Heart left ventricle (tissue), 16 donors: ENCODE measurements around the gene NIM1K. TPM values are rescaled to one million over a fixed set of nuclear protein-coding genes. Genes with fewer than 3 reads are reported as not detected.
A peak's percentile ranks its signal among the peaks of the same experiment; 100 is the strongest.
"Not testable (repeated sequence)": the region's sequence is repeated elsewhere in the genome, so short reads cannot be mapped to it uniquely, and the experiment has no call there.

Experiments used
- ATAC-seq, 4 donors: fragments of 200-7000 bp; cut with Tn5 transposase; one replicate each; pipeline ENCODE4 v1.9.1; 2020 to 2022; ENCODE audit warnings: moderate library complexity in 4 of 4, mild to moderate bottlenecking in 3 of 4, moderate number of reproducible peaks in 1 of 4
- DNase-seq, 5 donors: peaks; one replicate each; pipeline ENCODE4 v3.0.0-alpha.2; 2020
- H3K27ac ChIP-seq, 12 donors: fragments of 200-600 bp; sonication (generic) in 4 of 12; one replicate each; pipeline versions ENCODE4 v1.5.0 to v1.8.0; 2016 to 2022; ENCODE audit warnings: mild to moderate bottlenecking in 2 of 12
- H3K27me3 ChIP-seq, 9 donors: fragments of 200-600 bp; sonication (generic) in 2 of 9; one replicate each; pipeline versions ENCODE4 v1.5.1 to v1.8.0; 2016 to 2022; ENCODE audit warnings: mild to moderate bottlenecking in 3 of 9
- H3K36me3 ChIP-seq, 9 donors: fragments of 200-600 bp; sonication (generic) in 2 of 9; one replicate each; pipeline versions ENCODE4 v1.5.0 to v1.8.0; 2018 to 2022; ENCODE audit warnings: mild to moderate bottlenecking in 2 of 9
- H3K4me1 ChIP-seq, 12 donors: fragments of 200-600 bp; sonication (generic) in 4 of 12; one replicate each; pipeline versions ENCODE4 v1.5.0 to v1.8.0; 2016 to 2022; ENCODE audit warnings: mild to moderate bottlenecking in 3 of 12
- H3K4me3 ChIP-seq, 12 donors: fragments of 200-600 bp; sonication (generic) in 4 of 12; one replicate each; pipeline versions ENCODE4 v1.5.0 to v1.8.0; 2017 to 2022; ENCODE audit warnings: mild to moderate bottlenecking in 9 of 12, moderate library complexity in 4 of 12
- H3K9me3 ChIP-seq, 12 donors: fragments of 200-600 bp; sonication (generic) in 4 of 12; one replicate each; pipeline versions ENCODE4 v1.5.0 to v1.8.0; 2016 to 2022; ENCODE audit warnings: mild to moderate bottlenecking in 1 of 12
- POLR2A ChIP-seq, 2 donors: fragments of 450-650 bp; IDR thresholded peaks; one replicate each; pipeline ENCODE4 v1.6.1; 2017; ENCODE audit warnings: antibody characterized with exemption in 2 of 2, mild to moderate bottlenecking in 2 of 2, moderate library complexity in 2 of 2
- WGBS, 4 donors: extraction: QIAGEN DNeasy Blood & Tissue Kit in 2 of 4; methylation state at CpG; one replicate each; pipeline versions ENCODE4 v1.1.5 to v1.1.7; 2013 to 2018; 5-methylcytosine and 5-hydroxymethylcytosine counted together
- intact Hi-C, 10 donors: fragments of 100-400 bp; cut with DNase I; formaldehyde crosslinking; loops; one replicate each; pipeline versions ENCODE4 v1.11.1 to v1.14.2; 2022
- polyA plus RNA-seq, 2 donors: library from polyadenylated mRNA; stranded (reverse); fragments of 200-250 nt; gene quantifications; one replicate each; pipeline ENCODE4 v1.2.3, GENCODE V29; 2013
- total RNA-seq, 9 donors: library from RNA; depleted of rRNA in 2 of 9; stranded (reverse); fragments of >200 nt in 2 of 9; fragmentation: NEBNext Ultra II Directional in 3 of 9; extraction: Animal tissue kit (Norgen Biotek cat#: 25700) in 3 of 9; gene quantifications; one replicate each; pipeline versions ENCODE4 v1.1.0 to v1.2.4, GENCODE V29; 2016 to 2023
- TF ChIP-seq, protein P1 (sequence below), 12 donors: fragments of 200-600 bp; sonication (generic) in 4 of 12; IDR thresholded peaks; one replicate each; pipeline versions ENCODE4 v1.5.0 to v1.8.0; 2018 to 2022; ENCODE audit warnings: antibody characterized with exemption in 12 of 12, mild to moderate bottlenecking in 5 of 12
- donor health status: ischemic (EF 13 %, LVEDD 7.1; RV severe dilation, severe dysfunction).
- donor health status: healthy with polysubstance abuse.
- donor health status: DM: no; HTN: yes; CAD: no.
- donor health status: DM: no; HTN: no; CAD: no.
- donor health status: ischemic (EF 25% LVEDD 6.9; RV normal size, moderate dysfunction).
- donor health status: ischemic (EF 25% LVEDD 5.7; RV mildly dilated, moderate dysfunction).
- donor health status: healthy.
- donor health status: DM: yes; HTN: yes; CAD: no.
- donor health status: ischemic (EF 35%, LVEDD 5.7; RV mildly dilated, moderate dysfunction).
- donor health status: nonischemic (EF 11% LVEDD 7.7; RV severe dilation, severe dysfunction).
- donor health status: DM: yes; HTN: yes; CAD: no.
- donor health status: PGD.
- donor health status: ischemic (EF 29% LVEDD 5.4; RV normal size, mild dysfunction).
- donor health status: nonischemic (EF 23%, LVEDD 6.1; RV moderate dilation, normal function).

Gene NIM1K
- total and polyA plus RNA-seq, 11 donors = 0.11 to 1.4 (median 0.44) TPM; not detected in 2

DNA sequence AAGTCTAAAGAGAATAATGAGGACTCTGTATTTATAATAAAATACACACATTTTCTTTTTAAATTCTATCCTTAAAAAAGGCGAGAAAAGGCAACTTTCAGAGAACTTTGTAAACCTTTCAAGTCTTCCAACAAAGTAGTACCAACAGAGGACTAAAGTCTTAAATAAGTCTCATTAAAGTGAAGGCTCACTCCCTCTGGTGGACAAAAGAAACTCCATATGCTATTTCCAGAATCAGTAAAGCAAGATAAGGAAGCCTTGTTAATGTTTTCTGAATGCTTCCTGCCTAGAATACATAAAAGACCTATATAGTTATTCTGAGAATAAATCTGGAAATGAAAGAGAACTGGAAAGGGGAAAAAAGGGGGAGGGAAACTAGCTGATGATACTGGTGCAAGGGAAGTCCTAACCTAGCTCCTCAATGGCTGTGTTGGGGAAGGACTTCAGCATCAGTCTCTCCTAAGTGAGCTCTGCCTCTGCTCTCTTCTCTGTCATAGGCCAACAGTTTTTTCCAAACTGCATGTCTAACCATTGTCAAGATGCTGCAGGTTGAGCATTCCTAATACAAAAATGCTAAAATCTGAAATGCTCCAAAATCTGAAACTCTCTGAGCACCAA is 114.0 kb downstream of the NIM1K start:
- WGBS, 4 donors = 54 to 68% (median 59%) methylated on average over 1 of the region's 1 CpG
- H3K4me1 ChIP-seq = peaks cover 0 to 55% (median 19%) of the 10 kb centered on the region in 12 donors
- peaks cover 0 to 4% (median 0%) of the 10 kb centered on the region in 9 donors for H3K36me3 ChIP-seq
- ATAC-seq = peak in 2 of 4 donors; percentile 42 to 73
- intact Hi-C loops = loop anchor here in 7 of 10 donors (5.0 to 10.0 kb wide), 5 partner anchors 79 to 201 kb away; partner anchors contain the start of gene TMEM267 (in 2 of the 7)
- no peak for DNase-seq
- no peaks in the 10 kb centered on the region for H3K27me3 ChIP-seq
- H3K9me3 ChIP-seq = no peaks in the 10 kb centered on the region
- no peak overlapping the region for H3K27ac ChIP-seq
- H3K4me3 ChIP-seq = no peak overlapping the region
- TF ChIP-seq, protein P1, sequence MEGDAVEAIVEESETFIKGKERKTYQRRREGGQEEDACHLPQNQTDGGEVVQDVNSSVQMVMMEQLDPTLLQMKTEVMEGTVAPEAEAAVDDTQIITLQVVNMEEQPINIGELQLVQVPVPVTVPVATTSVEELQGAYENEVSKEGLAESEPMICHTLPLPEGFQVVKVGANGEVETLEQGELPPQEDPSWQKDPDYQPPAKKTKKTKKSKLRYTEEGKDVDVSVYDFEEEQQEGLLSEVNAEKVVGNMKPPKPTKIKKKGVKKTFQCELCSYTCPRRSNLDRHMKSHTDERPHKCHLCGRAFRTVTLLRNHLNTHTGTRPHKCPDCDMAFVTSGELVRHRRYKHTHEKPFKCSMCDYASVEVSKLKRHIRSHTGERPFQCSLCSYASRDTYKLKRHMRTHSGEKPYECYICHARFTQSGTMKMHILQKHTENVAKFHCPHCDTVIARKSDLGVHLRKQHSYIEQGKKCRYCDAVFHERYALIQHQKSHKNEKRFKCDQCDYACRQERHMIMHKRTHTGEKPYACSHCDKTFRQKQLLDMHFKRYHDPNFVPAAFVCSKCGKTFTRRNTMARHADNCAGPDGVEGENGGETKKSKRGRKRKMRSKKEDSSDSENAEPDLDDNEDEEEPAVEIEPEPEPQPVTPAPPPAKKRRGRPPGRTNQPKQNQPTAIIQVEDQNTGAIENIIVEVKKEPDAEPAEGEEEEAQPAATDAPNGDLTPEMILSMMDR (IDR thresholded peaks at IDR 0.05) = peak; percentile 45 to 77 (median 61)
- TF ChIP-seq POLR2A (IDR thresholded peaks at IDR 0.05) = no peak

DNA sequence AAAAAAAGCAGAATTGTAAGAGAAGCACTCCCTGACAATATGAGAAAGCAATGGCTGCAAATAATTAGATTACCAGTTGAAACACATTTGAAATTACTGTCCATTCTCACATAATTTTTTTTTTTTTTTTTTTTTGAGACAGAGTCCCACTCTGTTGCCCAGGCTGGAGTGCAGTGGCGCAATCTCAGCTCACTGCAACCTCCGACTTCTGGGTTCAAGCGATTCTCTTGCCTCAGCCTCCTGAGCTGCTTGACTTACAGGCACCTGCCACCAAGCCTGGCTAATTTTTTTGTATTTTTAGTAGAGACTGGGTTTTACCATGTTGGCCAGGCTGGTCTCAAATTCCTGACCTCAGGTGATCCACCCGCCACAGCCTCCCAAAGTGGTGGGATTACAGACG is 114.9 kb downstream of the NIM1K start:
- not testable (repeated sequence) for H3K9me3 ChIP-seq, DNase-seq, H3K36me3 ChIP-seq, H3K27ac ChIP-seq, H3K27me3 ChIP-seq, ATAC-seq, H3K4me3 ChIP-seq
- peaks cover 0 to 55% (median 23%) of the 10 kb centered on the region in 12 donors for H3K4me1 ChIP-seq
- intact Hi-C loops = loop anchor here in 7 of 10 donors (5.0 to 10.0 kb wide), 5 partner anchors 80 to 202 kb away; partner anchors contain the start of gene TMEM267 (in 2 of the 7)
- 88 to 93% (median 90%) methylated on average over 5 of the region's 5 CpGs for WGBS, 4 donors

DNA sequence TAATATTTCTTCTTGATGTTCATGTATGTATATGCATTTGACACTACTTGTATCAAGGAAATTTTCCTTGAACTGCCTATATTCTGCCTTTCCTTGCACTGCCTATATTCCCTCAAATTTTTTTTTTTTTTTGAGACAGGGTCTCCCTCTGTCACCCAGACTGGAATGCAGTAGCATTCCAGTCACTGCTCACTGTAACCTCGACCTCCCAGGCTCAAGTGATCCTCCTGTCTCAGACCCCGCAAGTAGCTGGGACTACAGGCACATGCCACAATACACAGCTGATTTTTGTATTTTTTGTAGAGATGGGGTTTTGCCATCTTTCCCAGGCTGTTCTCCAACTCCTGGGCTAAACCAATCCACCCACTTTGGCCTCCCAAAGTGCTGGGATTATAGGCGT is 117.1 kb downstream of the NIM1K start:
- no peak overlapping the region for H3K27ac ChIP-seq
- no peak for TF ChIP-seq POLR2A (IDR thresholded peaks at IDR 0.05)
- TF ChIP-seq, protein P1 (IDR thresholded peaks at IDR 0.05) = no peak
- no peaks in the 10 kb centered on the region for H3K9me3 ChIP-seq
- H3K4me1 ChIP-seq = peaks cover 0 to 52% (median 29%) of the 10 kb centered on the region in 12 donors
- ATAC-seq (no peak), DNase-seq (no peak)
- 84 to 89% (median 85%) methylated on average over 3 of the region's 3 CpGs for WGBS, 4 donors
- no peak overlapping the region for H3K4me3 ChIP-seq
- H3K27me3 ChIP-seq = no peaks in the 10 kb centered on the region
- H3K36me3 ChIP-seq = peaks cover 0 to 4% (median 0%) of the 10 kb centered on the region in 9 donors
- intact Hi-C loops = loop anchor here in 7 of 10 donors (5.0 to 10.0 kb wide), 5 partner anchors 78 to 204 kb away; partner anchors contain the start of gene TMEM267 (in 2 of the 7)

DNA sequence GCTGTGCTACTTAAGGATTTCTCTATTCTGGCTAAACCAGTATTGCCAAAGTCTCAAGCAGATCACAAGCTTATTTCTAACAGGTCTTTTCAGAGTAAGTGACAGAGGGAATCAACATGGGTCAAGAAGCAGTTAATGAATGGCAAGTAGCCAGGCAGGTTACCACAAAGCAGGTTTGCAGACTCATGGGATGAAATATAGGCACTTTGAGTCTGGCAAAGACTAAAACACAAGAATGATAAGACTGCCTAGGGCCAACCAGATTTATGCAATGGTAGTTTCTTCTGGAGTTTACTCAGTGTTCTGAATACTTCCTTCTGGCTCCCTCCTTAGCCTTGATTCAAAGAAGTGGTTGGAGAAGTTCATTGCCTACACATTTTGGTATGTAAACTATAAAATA is 117.6 kb downstream of the NIM1K start:
- DNase-seq = no peak
- intact Hi-C loops = loop anchor here in 9 of 10 donors (5.0 to 10.0 kb wide), 12 partner anchors 77 to 245 kb away; partner anchors contain the start of genes TMEM267 (in 8 of the 9) and ZNF131 (in 5 of the 9)
- Histone ChIP-seq H3K4me3 (no peak overlapping the region), H3K36me3 (peaks cover 0 to 4% (median 0%) of the 10 kb centered on the region in 9 donors), H3K9me3 (no peaks in the 10 kb centered on the region), H3K27me3 (no peaks in the 10 kb centered on the region), H3K4me1 (peaks cover 0 to 50% (median 29%) of the 10 kb centered on the region in 12 donors), H3K27ac (no peak overlapping the region)
- TF ChIP-seq POLR2A (IDR thresholded peaks at IDR 0.05) = no peak
- TF ChIP-seq, protein P1 (IDR thresholded peaks at IDR 0.05) = no peak
- no peak for ATAC-seq
